CD4-positive, alpha-beta T cell treated with Interleukin-15 for 4 hours (primary cell): Measurements from ENCODE around the gene RTP2.
"Not testable (repeated sequence)": the region's sequence is repeated elsewhere in the genome, so short reads cannot be mapped to it uniquely, and the experiment has no call there.

Experiments
- DNase-seq: peaks from one replicate; pipeline ENCODE4 v3.0.0-alpha.2; 2020; ENCODE audit warnings: low spot score

The RTP2 gene

GRCh38 chr3:187713504-187713903 lies 11.1 kb upstream of the RTP2 start:
- DNase-seq = peak; percentile 52

GRCh38 chr3:187709155-187709554 lies 6.8 kb upstream of the RTP2 start:
- no peak for DNase-seq

GRCh38 chr3:187708696-187709095 lies 6.3 kb upstream of the RTP2 start:
- no peak for DNase-seq

GRCh38 chr3:187706971-187707370 lies 4.6 kb upstream of the RTP2 start:
- DNase-seq = no peak

GRCh38 chr3:187705164-187705563 lies 2.8 kb upstream of the RTP2 start:
- DNase-seq = no peak

GRCh38 chr3:187700249-187700648 lies 2.1 kb downstream of the RTP2 start:
- DNase-seq = no peak

GRCh38 chr3:187698499-187699399 lies 3.6 kb downstream of the RTP2 start:
- no peak for DNase-seq

- no peak for DNase-seq
Measured at GRCh38 chr3:187696021-187696420, 6.3 kb downstream of the RTP2 start.

GRCh38 chr3:187695449-187695848 lies 6.9 kb downstream of the RTP2 start:
- no peak for DNase-seq

GRCh38 chr3:187694801-187695200 lies 7.6 kb downstream of the RTP2 start:
- DNase-seq = no peak

GRCh38 chr3:187693431-187693830 lies 8.9 kb downstream of the RTP2 start:
- DNase-seq = no peak

GRCh38 chr3:187689984-187690383 lies 12.4 kb downstream of the RTP2 start:
- DNase-seq = no peak

GRCh38 chr3:187686621-187687273 lies 15.6 kb downstream of the RTP2 start:
- no peak for DNase-seq

GRCh38 chr3:187685948-187686347 lies 16.4 kb downstream of the RTP2 start:
- DNase-seq = no peak

GRCh38 chr3:187684880-187685279 lies 17.5 kb downstream of the RTP2 start:
- no peak for DNase-seq

- no peak for DNase-seq
Measured at GRCh38 chr3:187684444-187684843, 17.9 kb downstream of the RTP2 start.

- not testable (repeated sequence) for DNase-seq
Measured at GRCh38 chr3:187681756-187682155, 20.6 kb downstream of the RTP2 start.

GRCh38 chr3:187679638-187680396 lies 22.5 kb downstream of the RTP2 start:
- DNase-seq = peak; percentile 61

- no peak for DNase-seq
Measured at GRCh38 chr3:187678726-187679268, 23.6 kb downstream of the RTP2 start.

- no peak for DNase-seq
Measured at GRCh38 chr3:187677604-187678003, 24.8 kb downstream of the RTP2 start.

- DNase-seq = no peak
Measured at GRCh38 chr3:187673012-187673411, 29.3 kb downstream of the RTP2 start.
